GM18873 (cell line): ENCODE results near the gene MAP3K6.
A peak's percentile ranks its signal among the peaks of the same experiment; 100 is the strongest.

Experiments
- ATAC-seq: cut with Tn5 transposase; IDR thresholded peaks from one replicate; pipeline ENCODE4 v1.9.1; 2021; ENCODE audit warnings: mild to moderate bottlenecking, moderate library complexity, moderate number of reproducible peaks; ENCODE audit not compliant: unreplicated experiment, low FRiP score

MAP3K6 gene

GRCh38 chr1:27341525-27342252 lies 25.1 kb downstream of the MAP3K6 start, which contains the start of gene SYTL1:
Gene SYTL1, plus strand, starts transcription at chr1:27342022. Its CDS starts 3,313 bp downstream, at chr1:27345335.
- no peak for ATAC-seq

GRCh38 chr1:27339213-27339612 lies 27.5 kb downstream of the MAP3K6 start:
- no peak for ATAC-seq

- ATAC-seq = no peak
Observed at GRCh38 chr1:27338751-27339150, 28.0 kb downstream of the MAP3K6 start.

- ATAC-seq = no peak
Observed at GRCh38 chr1:27336756-27337155, 30.0 kb downstream of the MAP3K6 start.

- ATAC-seq = no peak
Observed at GRCh38 chr1:27335506-27336422, 31.0 kb downstream of the MAP3K6 start.

- no peak for ATAC-seq
Observed at GRCh38 chr1:27333717-27334279, 33.0 kb downstream of the MAP3K6 start.

GRCh38 chr1:27332536-27333281 lies 34.1 kb downstream of the MAP3K6 start:
- ATAC-seq = no peak

- no peak for ATAC-seq
Observed at GRCh38 chr1:27331922-27332321, 34.8 kb downstream of the MAP3K6 start.

- no peak for ATAC-seq
Observed at GRCh38 chr1:27331426-27331825, 35.3 kb downstream of the MAP3K6 start.

- ATAC-seq = no peak
Observed at GRCh38 chr1:27330786-27331185, 36.0 kb downstream of the MAP3K6 start.

- no peak for ATAC-seq
Observed at GRCh38 chr1:27327964-27328363, 38.8 kb downstream of the MAP3K6 start.

GRCh38 chr1:27325286-27325685 lies 41.5 kb downstream of the MAP3K6 start:
- no peak for ATAC-seq

GRCh38 chr1:27322569-27323240 lies 44.1 kb downstream of the MAP3K6 start:
- no peak for ATAC-seq

- peak; percentile 84 for ATAC-seq
Observed at GRCh38 chr1:27321813-27322568, 44.8 kb downstream of the MAP3K6 start, which contains the start of gene TMEM222. Gene TMEM222, plus strand, starts transcription at chr1:27322163. Its CDS starts 35 bp downstream, at chr1:27322198.

GRCh38 chr1:27318596-27318995 lies 48.2 kb downstream of the MAP3K6 start:
- no peak for ATAC-seq

GRCh38 chr1:27318136-27318535 lies 48.6 kb downstream of the MAP3K6 start:
- no peak for ATAC-seq

- no peak for ATAC-seq
Observed at GRCh38 chr1:27316860-27317259, 49.9 kb downstream of the MAP3K6 start.

- ATAC-seq = no peak
Observed at GRCh38 chr1:27314737-27315136, 52.0 kb downstream of the MAP3K6 start.

GRCh38 chr1:27314169-27314568 lies 52.6 kb downstream of the MAP3K6 start:
- no peak for ATAC-seq
